ENCODE data around the gene TXK.

DNA sequence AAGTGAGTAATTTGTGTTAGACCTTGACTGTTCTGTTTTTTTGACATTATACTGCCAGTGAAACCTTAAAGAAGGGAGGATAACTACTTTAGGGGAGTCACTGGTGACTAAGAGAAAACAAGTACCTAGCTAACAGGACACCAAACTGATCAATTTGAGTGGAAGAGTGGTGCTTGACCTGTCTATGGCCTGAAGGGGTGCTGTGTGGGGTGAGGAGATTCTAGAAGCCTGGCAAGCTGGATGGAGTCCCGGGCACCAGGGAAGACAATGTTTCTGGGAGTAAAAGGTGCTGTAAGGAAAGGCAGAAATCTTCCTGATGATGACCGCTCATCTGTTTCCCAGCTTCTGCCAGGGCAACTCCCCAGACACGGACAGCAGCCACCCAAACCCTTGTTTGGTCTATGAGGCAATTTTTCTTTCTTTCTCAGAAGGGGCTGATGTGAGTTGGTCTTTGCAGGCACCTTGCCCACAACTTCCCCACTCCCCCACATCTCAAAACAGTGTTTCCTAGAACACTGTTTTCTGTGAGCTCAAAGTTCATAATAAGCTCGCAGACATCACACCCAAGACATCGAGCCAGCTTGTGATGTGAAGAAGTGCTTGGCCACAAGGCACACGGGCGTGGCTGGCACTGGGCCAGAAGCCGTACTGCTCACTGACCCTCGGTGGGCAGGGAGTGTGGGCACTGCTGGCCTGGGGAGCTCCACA is 4.6 kb downstream of the TXK start:
- TF ChIP-seq POLR2AphosphoS5 (IDR thresholded peaks at IDR 0.05) (no peak), POLR2A (IDR thresholded peaks at IDR 0.05) (no peak)
